Stimulated activated CD4-positive, alpha-beta T cell treated with anti-CD3 and anti-CD28 coated beads, Interleukin-2, amount 100 ng/mL, for 48 hours (primary cell): ENCODE measurements around the gene CPEB4.

Source experiments
- DNase-seq, 2 donors: peaks; one replicate each; pipeline ENCODE4 v3.0.0-alpha.2; 2020

CPEB4 gene

DNA sequence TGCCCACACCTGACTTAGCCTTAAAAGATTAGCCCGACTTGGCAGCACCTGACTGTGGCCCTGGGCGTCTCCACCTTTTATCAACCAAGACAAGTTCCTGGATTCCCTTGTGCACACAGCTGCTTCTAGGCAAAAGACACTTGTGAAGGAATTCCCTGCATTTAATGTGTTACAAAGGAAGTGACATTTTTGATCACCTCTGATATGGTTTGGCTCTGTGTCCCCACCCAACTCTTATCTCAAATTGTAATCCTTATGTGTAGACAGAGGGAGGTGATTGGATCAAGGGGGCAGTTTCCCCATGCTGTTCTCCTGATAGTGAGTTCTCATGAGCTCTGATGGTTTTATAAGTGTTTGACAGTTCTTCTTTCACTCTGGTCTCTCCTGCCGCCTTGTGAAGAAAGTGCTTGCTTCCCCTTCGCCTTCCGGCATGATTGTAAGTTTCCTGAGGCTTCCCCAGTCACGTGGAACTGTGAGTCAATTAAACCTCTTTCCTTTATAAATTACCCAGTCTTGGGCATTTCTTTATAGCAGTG lies 2.6 kb upstream of the CPEB4 start:
- no peak for DNase-seq

GRCh38 chr5:173886150-173886549 lies 2.0 kb upstream of the CPEB4 start:
- DNase-seq = no peak

DNA sequence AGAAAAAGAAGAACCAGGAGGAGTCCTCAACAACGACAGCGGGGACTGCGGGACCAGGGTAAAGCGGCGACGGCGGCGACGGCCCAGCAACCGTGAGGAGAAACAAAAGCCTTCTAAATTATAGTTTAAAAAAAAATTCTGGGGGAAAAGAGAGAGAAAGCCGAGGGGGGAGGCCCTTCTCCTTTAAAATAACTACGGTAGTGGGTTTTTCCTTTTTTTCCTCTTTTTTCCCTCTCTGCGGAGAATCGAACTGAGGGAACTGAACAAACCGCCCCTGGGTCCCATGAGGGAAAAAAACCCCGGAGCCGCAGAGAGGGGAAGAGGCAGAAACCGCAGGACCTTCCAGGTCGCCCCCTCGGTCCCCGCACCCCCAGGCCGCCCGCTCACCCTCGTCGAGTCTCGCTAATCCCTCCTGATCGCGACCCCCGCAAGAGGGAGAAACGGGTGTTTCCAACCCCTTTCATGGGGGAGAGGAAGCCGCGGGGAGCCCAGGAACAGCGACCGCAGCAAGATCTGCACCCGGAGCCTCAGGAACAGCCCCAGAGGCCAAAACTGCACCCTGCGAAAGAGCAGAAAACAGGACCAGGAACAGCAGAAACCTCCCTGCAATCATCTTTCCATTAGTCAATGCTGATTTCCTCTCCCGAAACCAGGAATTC lies 453 bp downstream of the CPEB4 start:
- DNase-seq = no peak

DNA sequence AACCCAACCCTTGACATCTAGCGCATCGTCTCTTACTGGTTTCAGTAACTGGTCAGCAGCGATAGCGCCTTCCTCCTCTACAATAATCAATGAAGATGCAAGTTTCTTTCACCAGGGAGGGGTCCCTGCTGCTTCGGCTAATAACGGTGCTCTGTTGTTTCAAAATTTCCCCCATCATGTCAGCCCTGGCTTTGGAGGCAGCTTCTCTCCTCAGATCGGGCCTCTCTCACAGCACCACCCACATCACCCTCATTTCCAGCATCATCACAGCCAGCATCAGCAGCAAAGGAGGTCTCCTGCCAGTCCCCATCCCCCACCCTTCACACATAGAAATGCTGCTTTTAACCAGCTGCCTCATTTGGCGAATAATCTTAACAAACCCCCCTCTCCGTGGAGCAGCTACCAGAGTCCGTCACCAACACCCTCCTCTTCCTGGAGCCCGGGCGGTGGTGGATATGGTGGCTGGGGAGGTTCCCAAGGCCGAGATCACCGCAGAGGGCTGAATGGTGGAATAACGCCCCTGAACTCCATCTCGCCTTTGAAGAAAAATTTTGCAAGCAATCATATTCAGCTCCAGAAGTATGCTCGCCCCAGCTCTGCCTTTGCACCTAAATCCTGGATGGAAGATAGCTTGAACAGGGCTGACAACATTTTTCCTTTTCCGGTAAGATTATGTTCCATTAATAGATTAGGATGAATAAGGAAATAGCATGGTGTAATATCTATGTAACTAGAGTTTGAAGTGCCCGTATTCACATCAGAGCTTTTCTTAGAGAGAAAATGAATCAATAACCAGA lies 2.2 kb downstream of the CPEB4 start:
- no peak for DNase-seq

DNA sequence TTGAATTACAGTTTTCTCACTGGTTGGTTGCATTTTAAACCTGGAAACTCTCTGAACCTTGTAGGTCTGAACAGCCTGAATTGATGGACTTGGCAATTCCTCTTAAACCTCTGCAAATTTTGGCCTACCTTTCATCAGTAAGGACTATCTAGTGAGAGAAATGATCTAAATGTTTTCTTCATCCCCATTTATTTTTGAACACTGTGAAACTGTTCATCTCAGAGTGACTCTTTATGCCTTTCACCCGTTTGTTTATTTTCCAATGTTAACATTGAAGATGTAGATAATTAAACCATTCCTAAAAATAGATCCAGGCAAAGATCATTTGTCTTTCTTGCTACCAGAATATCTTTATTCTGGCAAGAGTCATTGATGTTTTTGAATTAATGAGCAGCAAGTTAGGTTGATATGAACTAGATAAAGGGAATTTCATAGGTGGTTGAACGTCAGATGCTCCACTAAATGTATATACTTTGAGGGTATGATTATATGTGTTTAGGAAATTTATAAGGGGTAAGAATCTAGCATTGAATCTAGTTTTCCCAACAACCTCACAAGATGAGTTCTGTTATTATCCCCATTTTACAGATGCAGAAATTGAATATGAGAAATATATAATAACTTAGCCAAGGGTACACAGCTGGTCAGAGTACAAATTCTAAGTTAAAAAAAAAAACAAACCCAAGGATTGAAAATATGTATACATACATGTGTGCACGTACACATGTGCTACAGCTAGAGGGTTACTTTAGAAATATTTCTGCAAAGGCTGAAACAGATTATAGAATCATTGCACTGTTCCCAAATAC lies 3.4 kb downstream of the CPEB4 start:
- DNase-seq = no peak

- DNase-seq = no peak
Measured at GRCh38 chr5:173893192-173893561, 5.0 kb downstream of the CPEB4 start.

DNA sequence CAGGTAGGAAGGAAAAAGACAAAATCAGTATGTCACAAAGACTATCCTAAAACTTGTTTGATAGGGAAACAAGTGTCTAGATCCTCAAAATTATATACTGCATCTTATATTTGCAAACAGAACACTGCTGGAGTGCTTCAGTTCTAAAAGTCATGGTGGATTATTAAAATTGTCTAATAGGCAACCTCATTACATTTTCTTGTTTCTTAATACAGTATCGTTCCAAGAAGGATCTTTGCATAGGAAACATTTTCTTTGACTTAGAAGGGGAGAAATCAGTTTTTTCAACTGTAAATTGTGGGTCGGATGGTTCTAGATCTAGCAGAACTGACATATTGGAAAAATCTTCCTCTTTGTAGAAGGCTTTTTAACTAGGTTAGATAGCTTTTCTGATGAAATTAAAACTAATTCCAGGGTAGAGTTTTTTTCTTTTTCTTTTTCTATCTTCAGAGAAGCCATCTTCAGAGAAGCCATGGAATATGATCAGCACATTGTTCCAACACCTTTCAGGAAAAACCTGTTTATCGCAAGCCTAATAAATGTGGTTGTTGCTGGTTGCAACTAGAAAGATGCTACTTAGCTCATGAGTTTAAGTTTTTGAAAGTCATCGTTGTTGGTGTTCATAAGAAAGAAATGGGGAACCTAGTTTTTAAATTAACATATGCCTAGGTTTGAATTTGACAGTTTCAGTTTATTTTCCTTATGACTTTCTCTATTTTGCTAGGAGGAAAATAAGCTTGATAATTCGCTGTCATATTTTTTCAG lies 7.4 kb downstream of the CPEB4 start:
- DNase-seq = no peak

DNA sequence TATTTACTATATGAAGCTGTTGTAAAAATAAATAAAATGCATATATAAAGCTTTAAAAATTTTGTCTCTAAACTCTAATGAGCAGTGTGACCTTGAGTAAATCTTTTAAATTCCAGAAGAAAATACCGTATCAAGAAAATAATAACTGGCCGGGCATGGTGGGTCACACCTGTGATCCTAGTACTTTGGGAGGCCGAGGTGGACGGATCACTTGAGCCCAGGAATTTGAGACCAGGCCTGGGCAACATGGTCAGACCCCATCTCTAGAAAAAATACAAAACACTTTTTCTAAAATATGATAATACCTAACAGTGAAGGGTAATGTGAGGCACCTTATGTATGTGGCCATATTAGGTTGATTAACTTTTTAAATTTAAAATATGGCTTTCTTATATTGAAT lies 8.5 kb downstream of the CPEB4 start:
- DNase-seq = no peak

DNA sequence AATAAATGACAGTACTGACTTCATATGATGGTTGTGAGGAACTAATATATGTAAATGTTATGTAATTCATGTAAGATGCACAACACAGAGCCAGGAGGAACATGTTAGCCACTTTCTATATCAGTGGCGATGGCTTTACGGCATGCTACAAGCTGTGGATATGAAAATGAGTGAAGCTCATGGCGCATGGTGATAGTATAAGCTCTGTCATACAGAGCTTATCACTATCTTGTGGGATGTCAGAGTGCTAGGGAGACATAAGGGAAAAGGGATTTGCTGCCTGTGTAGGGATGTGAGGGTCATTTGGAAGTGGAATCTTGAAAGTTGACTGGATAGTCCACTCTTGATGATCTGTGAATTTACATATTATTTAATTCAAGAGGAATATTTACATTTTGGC lies 13.6 kb downstream of the CPEB4 start:
- DNase-seq = no peak

DNA sequence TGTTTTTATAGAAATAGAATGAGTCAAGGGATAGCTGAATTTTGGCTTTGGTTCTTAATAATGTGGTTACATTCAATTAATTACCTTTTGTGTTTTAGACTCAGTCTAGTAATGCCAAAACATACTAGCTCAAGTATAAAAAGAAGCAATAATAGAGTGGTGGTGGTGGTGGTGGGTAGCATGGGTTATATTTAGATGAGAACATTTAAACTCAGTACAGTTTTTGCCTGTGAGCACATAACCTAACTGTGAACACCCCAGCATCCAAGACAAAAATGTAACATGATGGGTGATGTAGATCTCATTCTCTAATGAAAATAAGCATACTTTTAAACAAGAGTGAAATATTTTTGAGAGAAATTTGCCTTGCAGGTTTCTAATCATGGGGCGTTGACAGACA lies 14.2 kb downstream of the CPEB4 start:
- no peak for DNase-seq

DNA sequence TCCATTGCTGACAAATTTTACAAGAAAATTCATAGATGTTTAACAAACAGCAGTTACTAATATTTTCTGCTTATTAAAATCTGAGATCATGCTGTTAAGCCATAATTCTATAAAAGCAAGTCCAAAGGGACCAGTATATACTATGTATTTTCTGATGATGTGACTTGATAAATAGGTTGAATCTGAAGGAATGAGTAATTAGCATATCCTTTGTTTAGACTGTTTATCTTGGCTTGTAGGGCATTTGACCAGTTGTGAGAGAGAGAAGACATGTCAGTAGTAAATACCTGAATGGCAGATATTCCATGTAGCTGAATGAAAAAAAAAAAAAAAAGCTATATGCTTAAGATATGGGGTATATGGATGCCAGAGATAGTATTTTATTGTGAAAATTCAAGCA lies 14.6 kb downstream of the CPEB4 start:
- DNase-seq = no peak

GRCh38 chr5:173903396-173904140 lies 15.4 kb downstream of the CPEB4 start:
- no peak for DNase-seq

DNA sequence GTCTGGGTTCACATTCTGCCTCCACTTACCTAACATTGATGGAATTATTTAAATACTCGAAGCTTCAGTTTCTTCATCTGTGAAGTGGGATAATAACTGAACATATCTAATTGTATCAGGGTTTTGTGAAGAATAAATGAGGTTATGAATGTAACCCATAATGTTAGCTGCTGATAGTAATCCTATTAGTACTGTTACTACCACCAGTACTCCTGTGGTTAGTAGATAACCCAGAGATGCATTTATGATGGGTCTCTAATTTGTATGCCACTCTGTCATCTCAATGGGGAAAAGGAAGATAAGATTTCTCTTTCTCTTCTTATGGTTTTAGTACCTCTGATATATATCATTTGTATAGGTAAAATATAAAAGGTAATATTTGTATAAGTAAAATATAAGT lies 16.0 kb downstream of the CPEB4 start:
- no peak for DNase-seq

- no peak for DNase-seq
Measured at GRCh38 chr5:173907284-173907683, 19.1 kb downstream of the CPEB4 start.

DNA sequence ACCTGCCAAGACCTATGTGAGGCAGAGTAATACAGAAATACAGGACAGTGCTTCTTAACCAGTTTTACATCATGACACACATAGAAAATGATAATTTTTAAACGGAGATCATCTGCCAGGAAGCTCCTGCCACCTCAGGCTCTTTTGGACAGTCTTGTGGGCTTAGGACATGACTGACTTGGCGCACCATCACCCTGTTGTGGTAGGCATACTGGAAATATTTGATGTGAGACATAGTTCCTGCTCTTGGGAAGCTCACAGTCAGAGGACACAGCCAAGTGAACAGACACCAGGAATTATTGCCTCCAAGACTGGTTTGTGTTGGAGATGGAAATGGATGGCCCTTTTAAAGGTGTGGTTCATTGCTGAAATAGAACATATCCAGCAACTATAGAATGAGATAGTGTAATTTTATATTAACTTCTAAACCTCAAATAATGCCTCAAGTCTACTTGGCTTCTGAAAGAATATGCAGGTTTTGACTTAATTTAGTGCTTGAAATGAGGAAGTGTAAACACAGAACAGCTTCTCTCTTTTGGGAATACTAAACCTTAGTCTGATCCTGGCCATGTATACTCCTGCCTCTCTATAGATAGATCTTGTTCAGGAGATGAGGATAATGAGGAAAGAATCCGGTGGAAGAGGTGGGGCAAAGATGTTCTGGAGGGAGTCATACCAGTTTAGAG lies 19.7 kb downstream of the CPEB4 start:
- DNase-seq = no peak

DNA sequence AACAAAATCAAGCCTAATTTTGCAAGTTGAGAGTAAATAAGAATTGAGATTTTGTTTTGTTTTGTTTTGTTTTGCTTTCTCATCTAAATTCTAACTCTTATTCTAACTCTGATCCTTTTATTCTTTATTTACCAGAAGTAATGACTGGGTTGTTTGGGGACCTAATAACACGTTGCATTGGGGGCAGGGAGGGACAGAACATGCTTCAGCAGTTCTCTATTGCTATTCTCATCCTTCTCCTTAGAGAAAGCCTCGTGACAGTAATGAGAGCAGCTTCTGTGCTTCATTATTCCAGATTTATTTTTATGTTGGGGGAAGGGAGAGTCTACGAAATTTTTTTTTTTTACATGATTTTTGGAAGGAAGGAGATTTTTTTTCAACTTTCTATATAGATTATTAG lies 21.1 kb downstream of the CPEB4 start:
- DNase-seq = no peak

GRCh38 chr5:173910215-173910614 lies 22.1 kb downstream of the CPEB4 start:
- no peak for DNase-seq

- DNase-seq = no peak
Measured at GRCh38 chr5:173911623-173912022, 23.5 kb downstream of the CPEB4 start.

DNA sequence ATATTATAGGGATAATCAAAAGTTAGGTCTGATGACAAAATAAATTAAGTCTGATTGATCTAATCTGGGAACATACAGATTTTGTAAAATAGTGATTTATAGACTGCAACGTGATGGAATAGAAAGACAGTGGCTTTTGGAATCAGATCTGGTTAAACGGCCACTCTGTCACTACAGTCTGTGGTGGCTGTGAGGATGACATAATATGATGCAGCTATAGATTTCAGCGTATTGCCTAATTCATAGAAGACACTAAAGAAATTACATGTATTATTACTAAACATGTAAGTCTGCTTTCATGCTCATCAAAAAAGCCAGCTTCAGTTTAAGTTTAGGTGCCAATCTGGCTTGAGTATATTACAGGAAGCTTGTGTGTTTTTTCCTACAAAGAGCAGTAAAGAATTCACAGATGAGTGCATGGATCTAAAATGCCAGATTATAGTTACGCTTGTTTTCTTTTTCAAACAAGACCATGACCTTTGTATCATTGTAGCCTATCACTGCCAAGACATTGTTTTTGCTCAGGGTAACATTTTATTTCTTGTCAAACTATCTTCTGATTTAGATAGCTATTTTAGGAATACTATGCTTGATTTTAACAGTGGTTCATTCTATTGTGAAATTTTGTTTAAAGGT lies 25.7 kb downstream of the CPEB4 start:
- no peak for DNase-seq

DNA sequence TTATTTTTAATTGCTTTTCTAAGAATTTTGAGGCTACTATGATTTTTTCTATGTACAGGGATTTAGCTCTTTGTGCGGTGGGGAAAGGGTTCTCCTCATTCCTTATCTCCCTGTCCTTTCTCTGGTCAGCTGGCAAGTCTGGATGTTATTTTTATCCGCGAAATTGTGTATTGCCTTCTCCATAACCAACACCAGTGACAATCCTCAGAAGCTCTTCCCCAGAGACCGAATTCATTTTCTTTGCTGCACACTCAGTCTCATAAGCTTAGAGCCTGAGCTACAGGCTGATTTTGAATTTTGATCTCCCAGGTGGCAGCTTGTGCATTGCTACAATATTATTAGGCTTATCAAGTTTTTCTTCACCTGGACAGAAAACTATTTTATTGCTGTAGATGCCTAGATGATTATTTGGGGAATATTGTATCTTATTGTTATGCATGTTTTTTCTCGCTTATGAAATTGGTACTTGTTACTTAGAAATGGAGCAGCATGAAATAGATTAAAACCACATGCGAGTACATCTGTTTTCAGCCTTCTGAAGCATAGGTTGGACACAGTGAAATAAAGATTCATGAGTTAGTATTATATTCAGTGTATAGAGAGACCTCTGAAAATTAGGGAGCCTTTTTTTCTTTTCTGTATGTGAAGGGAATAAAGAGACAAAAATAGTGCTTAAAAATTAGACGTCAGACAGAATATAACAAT lies 27.3 kb downstream of the CPEB4 start:
- no peak for DNase-seq
